Activated gamma-delta T cell treated with anti-CD3 and anti-CD28 coated beads, Interleukin-2, amount 50 U/mL, for 16 hours (primary cell): ENCODE data around the gene BCAP31.
"Not testable (repeated sequence)": the region's sequence is repeated elsewhere in the genome, so short reads cannot be mapped to it uniquely, and the experiment has no call there.

ENCODE experiments used
- DNase-seq: peaks from one replicate; pipeline ENCODE4 v3.0.0-alpha.2; 2020; ENCODE audit warnings: low read depth

Gene BCAP31

DNA sequence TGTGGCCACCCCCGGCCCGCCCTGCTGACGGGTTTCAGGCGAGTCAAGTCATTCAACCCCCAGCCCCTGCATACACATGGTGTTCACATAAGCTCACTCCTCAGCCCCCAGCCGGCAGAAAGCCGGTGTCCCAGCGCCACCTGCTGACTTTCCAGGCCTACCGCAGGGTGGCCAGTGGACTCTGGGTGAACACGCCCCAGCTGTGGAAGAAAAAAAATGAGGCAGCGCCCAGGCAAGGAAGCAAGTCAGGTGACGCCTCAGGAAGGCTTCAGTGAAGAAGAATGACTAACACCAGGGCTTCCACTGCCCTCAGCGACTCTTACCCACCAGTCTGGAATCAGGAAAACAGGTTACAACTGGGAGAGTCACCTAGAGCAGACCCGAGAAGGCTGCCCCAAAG, 15.8 kb downstream of the BCAP31 start:
- DNase-seq, result no peak

DNA sequence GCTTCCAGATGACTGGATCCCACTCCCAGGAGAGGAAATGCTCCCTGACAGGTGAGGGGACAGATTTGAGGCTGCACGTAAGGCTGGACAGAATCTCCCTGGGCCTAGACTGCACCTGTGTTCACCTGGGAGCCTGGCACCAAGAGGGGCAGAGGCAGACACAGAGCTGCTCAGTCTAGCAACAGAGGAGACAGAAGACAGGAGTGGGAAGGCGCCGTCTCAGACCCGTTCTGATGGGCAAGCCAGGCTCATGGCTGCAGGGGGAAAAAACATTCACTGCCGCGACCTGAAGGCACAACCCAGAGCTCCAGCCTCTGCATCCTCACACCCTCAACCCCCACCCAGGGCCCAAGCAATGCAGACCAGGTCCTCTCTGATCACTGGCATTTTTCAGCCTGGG, 16.8 kb downstream of the BCAP31 start:
- DNase-seq, result no peak

DNA sequence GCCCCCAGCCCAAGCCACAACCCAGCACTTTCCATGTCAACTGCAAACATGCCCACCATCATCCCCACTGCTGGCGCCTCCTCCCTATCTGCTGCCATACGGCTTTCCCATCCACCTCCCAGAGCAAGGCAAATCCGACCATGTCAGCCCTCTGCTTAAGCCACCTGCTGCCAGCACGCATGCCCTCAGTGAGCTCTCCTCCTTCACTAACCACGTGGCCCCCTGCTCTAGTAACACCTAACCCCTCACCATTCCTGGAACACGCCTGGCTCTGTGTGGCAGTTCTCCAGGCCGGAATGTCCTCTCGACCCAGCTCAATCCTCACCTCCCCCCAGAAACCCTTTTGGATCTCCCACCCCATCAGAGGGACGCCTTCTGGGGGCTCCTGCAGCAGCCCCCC, 17.4 kb downstream of the BCAP31 start:
- DNase-seq, result no peak

DNA sequence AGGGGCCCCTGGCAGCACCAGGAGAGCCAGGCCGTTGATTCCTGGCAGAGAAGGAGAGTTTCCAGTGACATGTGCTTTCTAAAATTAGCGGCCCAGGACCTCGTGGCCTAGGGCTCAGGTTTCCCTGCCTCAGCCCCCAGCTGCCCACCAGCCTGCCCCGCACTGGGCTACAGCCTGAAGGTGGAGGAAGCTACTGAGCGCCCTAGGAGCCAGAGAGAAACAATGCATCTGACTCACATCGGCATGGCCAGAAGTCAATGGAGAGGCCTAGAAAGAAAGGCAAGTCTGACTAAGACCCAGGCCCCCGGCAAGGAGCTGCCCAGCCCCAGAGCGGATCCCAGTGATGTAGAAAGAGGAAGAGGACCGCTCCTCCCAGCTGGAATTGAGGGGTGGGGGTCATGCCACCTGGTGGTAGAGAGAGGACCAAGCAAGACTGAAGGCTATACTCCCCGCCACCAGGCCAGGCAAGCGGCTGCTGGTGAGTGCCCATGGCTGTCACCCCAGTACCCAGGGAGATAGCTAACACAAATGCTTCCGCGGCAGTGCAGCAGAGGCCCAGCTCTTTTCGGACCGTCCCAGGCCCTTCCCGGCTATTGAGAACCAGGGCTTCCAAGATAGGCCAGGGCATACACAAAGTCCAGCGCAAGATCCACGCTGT, 18.7 kb downstream of the BCAP31 start:
- not testable (repeated sequence) for DNase-seq

DNA sequence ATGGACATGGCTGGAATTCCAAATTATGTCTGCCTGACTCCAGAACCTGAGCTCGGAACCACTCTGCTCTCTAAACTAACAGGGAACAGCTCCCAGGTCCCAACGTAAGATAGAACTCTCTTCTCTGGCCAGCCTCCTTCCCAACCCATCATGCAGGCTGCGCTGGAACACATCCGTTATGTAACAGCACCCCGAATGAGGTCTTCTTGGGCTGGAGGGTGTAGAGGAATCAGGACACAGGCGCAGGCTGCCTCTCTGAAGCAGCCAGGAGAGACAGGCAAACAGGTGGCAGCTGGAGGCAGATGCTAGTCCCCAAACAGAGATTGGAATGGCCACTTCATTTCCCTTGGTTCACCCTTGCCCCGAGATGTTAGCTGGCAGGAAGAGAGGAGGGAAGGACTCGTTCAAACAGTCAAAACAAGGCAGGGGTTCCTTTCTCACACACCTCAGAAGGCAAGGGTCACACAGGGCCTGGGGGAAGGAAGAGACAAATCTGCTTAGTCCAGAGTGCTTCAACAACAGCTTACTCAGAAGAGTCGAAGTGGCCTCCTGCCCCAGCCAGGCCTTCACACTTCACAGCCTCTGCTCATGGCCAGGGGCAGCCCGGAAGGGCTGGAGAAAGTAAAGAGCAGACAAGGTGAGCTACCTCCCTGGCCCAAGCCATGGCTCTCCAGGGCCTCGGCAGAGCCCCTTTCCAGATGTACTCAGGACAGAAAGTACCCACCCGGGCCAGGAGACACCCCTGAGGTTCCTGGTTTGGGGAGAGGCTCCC, 19.4 kb downstream of the BCAP31 start:
- not testable (repeated sequence) for DNase-seq

DNA sequence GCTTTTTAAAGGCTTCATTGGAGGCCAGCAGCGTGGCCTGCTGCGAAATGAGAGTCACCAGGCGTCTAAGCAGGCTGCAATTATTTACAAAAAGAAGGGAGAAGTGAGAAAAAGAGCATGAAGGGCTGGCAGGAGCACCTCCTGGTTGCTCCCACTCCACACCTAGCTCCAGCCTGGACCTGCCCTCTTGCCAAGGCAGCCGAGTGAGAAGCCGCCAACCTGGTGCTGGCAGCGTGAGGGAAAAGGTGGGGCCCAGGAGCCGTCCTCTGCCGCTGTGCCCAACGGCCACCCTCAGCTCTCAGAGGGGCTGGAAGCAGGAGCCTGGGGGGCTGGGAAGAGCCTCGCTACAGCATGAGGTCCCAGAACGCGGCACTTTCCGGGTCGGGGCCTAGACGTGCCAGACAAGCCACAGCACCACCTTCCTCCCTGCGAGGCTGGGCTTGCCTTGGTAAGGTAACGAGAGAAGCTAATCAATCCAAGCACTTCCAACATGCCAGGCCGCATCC, 20.1 kb downstream of the BCAP31 start:
- no peak for DNase-seq

DNA sequence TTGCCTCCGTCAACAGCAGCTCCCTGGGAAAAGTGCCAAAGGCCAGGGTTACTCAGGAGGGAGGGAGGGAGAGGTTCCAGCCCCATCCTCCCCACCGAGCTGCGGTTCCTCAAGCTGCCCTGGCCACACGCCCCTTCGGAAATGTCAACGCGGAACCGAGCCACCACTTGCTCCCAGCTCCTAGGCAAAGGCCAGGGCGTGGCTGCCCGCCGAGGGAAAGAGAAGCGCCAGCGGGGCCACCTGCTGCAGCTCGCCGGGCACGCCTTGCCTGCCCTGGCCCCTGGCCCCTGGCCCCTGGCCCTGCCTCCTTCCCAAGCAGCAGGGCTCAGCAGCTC, 21.2 kb downstream of the BCAP31 start:
- DNase-seq, result no peak

DNA sequence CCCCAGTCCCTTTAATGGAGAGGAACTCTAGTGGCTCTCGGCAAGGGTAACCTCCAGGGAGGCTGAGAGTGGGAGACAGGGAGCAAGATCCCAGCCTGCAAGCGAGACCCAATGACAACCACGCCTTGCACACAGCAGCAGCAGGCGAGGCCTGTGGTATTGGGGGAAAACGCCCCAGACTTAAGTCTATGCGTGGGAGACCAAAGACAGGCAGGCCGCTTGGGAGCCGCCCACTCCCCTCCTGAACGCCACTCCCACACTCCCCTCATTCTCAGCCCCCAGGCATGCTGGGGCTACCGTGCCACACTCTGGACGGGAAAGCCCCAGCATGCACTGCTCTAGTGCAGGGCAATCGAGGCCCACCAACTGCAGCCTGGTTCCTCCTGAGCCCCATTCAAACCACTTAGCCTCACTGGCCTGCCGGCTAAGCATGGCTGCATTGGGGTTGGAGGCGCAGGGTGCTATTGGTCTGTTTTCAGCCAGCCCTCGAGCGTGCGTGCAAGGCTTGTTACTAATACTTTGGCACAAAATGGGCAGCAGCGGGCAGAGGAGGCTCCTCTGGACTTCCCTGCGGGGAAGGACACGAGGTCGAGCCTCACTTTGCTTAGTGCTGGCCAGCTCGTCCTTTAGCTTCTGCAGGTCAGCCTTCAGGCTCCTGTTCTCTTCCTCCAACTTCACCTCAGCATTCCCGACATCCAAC, 21.7 kb downstream of the BCAP31 start:
- DNase-seq, result no peak

DNA sequence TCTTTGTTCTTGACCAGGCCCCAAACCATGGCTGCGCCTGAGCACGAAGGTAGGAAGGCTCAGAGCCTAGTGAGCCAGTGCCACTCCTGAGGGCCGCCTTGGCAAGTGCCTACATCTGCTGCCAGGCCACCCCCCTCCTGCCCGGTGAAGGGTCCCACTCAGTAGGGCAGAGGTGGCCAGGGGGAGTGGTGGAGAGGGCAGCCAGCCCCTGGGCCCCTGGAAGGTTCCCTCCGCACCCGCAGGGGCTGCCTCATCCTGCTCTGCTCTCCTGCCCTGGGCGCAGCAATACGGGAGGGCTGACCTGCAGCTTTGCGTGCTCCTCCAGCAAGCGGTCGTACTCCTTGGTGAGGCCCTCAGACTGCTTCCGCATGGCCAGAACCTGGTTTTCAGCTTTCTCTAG, 22.5 kb downstream of the BCAP31 start:
- no peak for DNase-seq

DNA sequence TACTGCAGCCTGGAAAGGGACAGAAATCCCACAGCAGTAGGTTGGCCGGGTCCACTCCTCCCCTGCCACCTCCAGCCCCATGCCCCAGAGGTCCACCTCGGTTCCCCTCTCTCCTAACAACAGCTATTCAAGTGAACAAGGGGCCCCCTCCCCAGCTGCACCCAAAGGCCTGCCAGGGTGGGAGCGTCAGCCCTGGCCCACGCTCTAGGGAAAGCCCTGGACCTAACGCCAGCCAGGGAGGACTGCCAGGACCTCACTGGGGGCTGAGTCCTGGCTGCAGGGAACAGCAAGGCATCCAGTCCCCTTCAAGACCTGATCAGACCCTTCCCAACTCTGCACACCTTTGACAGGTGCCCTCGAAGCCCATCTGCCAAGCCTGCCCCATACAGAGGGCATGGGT, 23.2 kb downstream of the BCAP31 start:
- no peak for DNase-seq

DNA sequence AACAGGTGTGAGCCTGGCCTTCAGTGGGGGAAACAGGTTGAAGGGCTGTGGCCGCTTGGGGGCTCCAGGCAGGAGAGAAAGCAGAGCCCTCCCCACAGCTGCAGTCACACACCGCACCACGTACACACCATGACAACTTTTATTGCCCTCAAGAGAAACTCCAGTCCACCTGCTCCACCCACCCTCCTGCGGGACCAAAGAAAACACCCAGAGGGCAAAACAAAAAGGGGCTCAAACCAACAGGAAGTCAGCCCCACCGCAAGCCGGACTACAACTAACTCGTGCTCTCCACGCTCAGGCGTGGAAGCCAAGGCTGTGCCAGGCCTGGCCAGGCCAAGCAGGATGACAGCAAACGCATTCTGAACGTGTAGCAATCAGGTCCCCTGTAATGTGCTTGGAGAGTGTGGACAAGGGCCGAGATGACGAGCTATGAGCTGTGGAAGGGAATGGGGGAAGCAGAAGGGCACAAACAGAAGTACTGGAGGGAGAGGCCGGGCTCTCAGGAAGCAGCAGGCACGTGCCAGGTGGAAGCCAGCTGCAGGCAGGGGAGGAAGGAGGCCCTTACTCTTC, 23.7 kb downstream of the BCAP31 start:
- DNase-seq, result no peak

DNA sequence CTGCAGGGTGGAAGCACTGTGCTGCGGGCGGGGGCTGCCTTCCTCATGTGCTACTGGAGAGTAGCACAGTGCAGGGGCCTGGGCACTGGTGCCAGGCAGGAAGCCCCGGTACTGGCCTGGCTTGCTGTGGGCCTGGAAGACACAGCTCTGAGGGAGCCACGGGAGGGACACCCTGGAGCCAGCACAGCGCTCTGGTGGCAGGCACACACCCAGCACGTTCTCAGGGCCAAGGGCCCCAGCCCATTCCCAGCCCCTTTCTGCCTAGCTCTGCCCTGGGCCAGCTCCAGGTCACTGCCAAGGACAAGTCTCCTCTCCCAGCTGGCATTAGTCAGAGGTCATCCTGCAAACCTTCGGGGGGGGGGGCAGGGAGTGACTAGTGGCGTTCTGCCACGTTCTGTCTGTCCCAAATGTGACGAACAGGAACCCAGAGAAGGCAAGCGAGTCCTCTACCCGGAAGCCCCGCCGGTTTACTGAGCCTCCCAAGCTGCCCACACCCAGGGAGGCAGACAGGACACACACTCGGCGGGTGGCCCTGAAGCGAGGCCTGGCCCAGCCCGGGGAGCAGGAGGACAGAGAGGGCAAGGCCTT, 24.3 kb downstream of the BCAP31 start:
- DNase-seq, result not testable (repeated sequence)

DNA sequence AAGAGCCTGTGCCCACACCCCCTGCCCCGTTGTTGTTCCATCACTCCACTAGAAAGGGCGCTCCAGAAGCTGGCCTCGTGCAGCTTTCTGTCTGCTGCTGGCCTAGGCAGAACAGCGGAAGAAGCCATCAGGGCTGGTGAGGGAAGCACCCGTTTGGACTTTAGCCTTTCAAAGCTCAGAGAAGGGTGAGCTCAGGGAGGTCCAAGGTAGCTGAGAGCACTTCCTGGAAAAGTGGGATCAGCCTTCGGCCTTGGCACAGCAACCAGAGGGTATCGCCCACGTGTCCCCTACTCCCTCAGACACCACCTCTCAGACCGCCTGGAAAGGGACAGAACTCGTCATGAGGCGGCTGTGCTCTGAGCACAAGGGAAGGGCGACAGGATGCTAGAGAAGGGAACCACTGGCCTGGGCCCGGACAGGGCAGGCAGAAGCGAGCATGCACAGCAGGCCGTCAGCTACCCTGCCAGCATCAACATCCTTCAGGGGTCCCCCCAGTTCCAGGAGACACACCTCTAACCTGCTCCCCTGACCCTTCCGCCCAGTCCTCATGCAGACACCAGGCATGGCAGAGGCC, 24.9 kb downstream of the BCAP31 start:
- DNase-seq, result not testable (repeated sequence)

DNA sequence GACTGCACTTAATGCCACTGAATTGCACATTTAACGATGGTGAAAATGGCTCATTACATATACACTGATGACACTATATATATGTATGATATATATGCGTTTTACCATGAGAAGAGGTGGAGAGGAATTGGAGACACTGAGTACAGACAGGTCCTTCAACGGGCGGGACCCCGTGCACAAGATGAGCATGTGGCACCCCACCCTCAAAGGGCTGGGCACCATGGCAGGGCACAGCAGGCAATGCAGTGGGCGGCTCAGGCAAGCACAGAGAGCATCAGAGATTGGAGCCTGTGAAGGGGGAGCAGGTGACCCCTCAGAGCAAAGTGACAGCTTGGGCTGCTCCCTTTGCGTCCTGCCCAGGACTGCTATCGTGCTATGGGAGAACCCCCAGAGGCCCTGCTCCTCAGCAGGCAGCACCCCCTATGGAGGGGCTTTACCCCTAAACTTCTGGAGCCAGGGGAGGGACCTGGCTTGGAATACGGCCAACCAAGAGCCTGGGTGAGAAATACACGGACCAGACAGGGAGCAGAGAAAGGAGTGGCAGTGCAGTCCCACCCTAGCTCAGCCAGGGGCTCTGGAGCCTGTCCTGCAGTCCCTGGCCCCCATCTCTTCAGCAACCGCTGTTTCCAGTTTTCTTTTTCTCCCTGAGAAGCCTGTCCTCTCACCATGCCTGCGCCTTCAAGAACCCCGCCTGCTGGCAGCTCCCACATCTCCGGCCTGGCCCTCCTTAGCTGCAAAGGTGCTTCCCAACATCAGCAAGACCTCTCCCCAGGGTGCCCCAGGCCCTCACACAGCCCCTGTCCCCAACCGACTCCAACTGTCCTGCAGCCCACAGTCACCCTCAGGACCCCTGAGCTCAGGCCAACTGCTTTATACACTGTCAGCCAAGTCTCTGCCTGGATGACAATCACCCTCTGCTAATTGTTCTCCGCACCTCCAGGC, 26.0 kb downstream of the BCAP31 start:
- no peak for DNase-seq

DNA sequence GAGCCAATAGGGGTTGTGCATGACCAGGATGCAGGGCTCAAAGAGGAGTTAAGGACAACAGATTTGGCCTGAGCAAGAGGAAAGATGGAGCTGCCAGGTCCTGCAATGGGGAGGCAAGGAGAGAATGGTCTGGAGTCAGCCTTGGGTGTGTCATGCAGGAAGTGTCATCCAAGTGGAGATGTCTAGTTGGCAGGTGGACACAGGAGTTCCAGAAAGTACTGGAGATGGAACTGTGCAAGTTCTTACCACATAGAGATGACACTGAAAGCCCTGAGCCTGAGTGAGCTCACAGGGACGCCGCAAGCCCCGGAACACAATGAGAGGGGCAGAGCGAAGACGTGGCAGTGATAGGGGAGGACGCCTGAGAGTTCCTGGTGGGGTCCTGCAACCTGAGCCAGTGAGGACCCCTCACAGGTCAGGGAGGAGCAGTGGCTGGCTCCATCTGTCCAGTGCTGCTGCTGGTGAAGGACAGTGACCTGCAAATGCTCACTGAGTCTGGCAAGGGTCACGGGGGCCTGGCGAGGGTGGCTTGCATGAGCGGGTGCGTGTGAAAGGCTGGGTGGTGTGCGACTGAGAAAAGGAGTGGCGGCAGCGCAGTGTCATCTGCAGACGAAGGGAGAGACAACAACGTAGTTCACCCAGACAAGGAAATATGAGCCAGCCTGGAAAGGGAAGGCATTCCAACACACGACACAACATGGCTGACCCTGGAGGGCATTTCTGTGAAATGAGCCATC, 27.0 kb downstream of the BCAP31 start:
- not testable (repeated sequence) for DNase-seq

DNA sequence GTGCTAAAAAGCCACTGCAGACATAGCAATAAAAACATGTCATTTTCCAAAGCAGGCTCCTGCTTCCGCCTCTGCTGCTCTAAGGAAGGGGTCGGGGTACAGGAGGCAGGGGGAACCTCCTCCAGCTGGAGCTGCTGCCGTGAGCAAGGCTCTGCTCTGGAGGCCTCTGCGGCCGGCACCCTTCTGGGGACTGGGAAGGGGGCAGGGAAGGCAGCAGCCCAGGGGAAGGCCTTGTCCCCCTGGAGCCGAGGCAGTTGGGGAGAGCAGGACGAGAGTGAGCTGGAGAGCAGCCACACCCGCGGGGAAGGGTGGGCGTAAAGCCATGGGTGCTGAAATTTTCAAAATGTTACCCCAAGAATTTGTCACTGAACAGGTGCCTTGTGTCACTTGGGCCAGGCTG, 27.6 kb downstream of the BCAP31 start:
- DNase-seq, result not testable (repeated sequence)

DNA sequence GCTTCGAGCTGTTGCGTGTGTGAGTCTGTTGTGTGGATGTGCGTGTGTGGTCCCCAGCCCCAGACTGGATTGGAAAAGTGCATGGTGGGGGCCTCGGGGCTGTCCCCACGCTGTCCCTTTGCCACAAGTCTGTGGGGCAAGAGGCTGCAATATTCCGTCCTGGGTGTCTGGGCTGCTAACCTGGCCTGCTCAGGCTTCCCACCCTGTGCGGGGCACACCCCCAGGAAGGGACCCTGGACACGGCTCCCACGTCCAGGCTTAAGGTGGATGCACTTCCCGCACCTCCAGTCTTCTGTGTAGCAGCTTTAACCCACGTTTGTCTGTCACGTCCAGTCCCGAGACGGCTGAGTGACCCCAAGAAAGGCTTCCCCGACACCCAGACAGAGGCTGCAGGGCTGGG, 28.1 kb downstream of the BCAP31 start:
- no peak for DNase-seq

DNA sequence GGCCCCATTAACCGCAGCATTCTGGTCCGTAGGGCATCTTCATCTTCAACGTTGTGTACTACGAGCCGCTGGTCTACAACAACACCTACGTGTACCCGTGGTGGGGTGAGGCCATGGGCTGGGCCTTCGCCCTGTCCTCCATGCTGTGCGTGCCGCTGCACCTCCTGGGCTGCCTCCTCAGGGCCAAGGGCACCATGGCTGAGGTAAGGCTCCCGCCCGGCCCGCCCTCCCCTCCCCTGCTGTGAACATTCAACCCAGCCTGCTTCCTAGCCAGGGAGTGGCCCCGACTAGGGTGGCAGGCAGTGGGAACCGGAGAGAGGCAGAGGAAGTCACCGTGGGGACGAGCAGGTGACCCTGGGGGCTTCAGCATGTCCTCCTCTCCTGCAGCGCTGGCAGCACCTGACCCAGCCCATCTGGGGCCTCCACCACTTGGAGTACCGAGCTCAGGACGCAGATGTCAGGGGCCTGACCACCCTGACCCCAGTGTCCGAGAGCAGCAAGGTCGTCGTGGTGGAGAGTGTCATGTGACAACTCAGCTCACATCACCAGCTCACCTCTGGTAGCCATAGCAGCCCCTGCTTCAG, 29.4 kb downstream of the BCAP31 start:
- DNase-seq, result no peak

DNA sequence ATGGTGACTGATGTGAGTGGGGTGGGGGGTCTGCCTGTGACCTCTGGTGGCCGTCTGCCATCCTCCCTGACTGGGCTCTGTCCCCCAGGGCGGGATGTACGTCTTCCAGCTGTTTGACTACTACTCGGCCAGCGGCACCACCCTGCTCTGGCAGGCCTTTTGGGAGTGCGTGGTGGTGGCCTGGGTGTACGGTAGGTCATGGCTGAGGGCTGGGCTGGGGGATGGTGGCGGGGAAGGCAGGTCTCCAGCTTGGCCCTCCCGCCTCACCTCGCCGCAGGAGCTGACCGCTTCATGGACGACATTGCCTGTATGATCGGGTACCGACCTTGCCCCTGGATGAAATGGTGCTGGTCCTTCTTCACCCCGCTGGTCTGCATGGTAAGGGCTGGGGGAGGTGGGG, 29.9 kb downstream of the BCAP31 start:
- not testable (repeated sequence) for DNase-seq
